GM12872 (cell line): ENCODE data around the gene ZNF207.

Experiments
- CTCF ChIP-seq: IDR thresholded peaks from 3 replicates; pipeline ENCODE4 v1.5.1; 2011; ENCODE audit warnings: low read depth, mild to moderate bottlenecking, low read length, moderate library complexity; ENCODE audit not compliant: insufficient read depth

The ZNF207 gene

DNA sequence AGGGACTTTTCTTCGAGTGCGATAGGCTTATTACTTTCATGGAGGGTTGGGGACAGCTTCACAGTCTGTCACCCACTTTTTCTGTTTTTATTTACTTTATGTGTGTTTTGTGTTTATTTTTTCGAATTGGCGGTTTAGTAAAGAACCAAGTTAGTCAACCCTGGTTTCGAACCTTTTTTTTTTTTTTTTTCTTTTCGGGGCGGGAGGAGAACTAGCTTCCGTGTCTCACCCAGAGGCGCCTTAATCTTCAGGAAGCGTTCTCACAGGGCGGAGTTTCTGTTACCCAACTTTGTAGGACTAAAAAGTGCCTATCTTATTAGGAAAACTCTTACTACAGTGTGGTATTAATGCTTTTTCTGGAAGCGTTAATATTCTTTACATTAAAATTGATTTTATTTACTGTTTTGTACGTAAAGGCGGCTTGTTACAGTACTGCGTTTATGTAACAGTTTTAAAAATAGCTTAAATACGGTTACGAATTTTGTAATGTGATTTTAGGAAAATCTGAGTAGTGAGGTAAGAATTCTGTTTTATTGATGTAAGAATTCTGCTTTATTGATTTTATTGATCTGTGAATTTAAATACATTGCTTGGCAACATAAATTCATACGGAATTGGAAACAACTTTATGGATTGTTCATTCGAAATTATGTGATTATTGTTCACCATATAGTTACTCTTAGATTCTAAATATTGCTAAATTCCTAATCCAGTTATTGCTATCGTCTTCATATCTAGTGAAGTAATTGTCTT is 885 bp downstream of the ZNF207 start:
- TF ChIP-seq CTCF = no peak

DNA sequence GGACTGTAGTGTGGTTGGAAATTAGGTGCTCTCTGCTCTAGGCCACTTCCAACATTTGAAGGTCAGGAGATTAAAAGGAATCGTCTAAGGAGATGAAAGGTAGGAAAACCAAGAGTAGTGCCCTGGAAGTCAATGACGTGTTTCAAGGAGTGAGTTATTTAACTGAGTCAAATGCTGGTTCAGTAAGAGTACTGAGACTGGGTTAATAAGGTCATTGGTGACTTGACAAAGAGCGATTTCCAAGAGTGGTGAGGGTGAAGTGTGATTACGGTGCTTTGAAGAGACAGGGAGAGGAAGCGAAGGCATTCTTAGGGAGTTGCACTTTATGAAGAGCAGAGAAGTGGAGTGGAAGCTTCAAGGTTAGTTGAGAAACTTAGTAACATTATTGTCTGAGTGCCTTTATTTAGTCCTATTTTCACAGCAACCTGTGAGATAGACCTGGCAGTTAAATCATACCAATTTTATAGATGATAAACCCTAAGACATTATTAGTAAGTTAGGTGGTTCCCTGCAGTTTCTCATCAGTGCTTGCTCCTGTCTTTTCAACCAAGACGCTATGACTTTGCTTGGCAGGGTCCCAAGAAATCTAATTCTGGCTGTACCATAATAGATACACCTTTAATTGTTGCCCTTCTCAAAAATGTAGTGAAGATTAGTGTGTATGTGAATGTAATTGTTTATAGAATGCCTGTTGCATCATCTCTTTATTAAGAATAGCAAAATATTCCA is 5.9 kb downstream of the ZNF207 start:
- TF ChIP-seq CTCF = no peak

DNA sequence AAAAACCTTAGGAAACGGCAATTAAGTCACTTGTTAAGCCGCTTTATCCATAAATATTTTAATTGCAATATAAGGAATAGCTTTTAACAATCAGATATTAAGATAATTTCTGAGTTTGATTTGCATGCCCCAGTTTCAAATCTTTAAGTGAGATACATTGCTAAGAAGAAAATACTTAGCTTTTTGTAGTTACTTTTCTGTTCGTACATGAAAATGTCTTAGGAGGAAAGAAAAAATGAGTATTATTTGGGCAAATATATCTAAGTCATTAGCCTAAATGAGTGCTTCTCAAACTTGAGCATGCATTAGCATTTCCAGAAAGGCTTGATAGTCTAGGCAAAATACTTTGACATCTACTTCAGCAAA is 6.4 kb downstream of the ZNF207 start:
- no peak for TF ChIP-seq CTCF

DNA sequence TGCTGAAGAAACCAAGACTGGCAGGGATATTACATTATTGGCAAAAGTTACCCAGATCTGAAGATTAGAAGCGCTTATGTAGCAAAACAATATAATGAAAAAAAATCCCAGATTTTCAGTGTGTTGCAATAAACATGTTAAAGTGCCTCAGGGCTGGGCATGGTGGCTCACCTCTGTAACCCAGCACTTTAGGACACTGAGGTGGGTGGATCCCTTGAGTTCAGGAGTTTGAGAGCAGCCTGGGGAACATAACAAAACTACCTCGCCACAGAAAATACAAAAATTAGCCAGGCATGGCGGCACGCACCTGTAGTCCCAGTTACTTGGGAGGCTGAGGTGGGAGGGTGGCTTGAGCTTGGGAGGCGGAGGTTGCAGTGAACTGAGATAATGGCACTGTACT is 6.8 kb downstream of the ZNF207 start:
- no peak for TF ChIP-seq CTCF

DNA sequence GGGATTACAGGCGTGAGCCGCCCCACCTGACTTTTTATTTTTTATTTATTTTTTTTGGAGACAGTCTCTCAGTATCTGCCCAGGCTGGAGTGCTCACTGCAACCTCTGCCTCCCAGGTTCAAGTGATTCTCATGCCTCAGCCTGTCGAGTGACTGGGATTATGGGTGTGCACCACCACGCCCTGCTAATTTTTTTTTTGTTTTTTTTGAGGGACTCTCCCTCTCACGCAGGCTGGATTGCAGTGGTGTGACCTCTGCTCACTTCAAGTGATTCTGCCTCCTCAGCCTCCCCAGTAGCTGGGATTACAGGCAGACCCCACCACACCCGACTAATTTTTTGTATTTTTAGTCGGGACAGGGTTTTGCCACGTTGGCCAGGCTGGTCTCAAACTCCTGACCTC is 7.7 kb downstream of the ZNF207 start:
- TF ChIP-seq CTCF = no peak

- no peak for TF ChIP-seq CTCF
These were observed 11.3 kb downstream of the ZNF207 start for GRCh38 chr17:32361270-32361669.

GRCh38 chr17:32370426-32370825 is 20.5 kb downstream of the ZNF207 start:
- no peak for TF ChIP-seq CTCF
